IMR-90 (cell line): Measurements from ENCODE around the gene AUNIP. TPM values are rescaled to one million over a fixed set of nuclear protein-coding genes. Genes with fewer than 3 reads are reported as not detected.

ENCODE experiments used
- ATAC-seq: fragments of 200-7000 bp; cut with Tn5 transposase; 2 replicates; pipeline ENCODE4 v1.9.1; 2020; ENCODE audit warnings: low read depth, mild to moderate bottlenecking, moderate library complexity
- BruUV-seq: library from RNA; stranded (reverse); fragments of 400-500 nt; replicated peaks from 2 replicates; lab custom pipeline; 2021; lab: Mats Ljungman, UMichigan
- CTCF ChIA-PET: fragments of 300-600 bp; formaldehyde crosslinking; extraction: SDS; loops from one replicate; lab custom pipeline; 2021; ENCODE audit warnings: antibody characterized with exemption; lab: Yijun Ruan, JAX
- POLR2A ChIA-PET: fragments of 300-600 bp; sonication (Branson Sonifier 250); formaldehyde crosslinking; loops from one replicate; lab custom pipeline; 2022; ENCODE audit warnings: antibody characterized with exemption; ENCODE audit not compliant: unreplicated experiment; lab: Charles Lee
- DNase-seq: peaks from one replicate; pipeline ENCODE4 v3.0.0; 2013
- H2AFZ ChIP-seq: replicated peaks from 2 replicates; pipeline ENCODE3; 2013; ENCODE audit warnings: low read length, mild to moderate bottlenecking; ENCODE audit not compliant: poor library complexity
- H2AK5ac ChIP-seq: 2 replicates; pipeline ENCODE4 v1.6.1; 2013; ENCODE audit warnings: low read depth, low read length, inconsistent platforms
- H2AK9ac ChIP-seq: replicated peaks from 2 replicates; pipeline ENCODE3; 2013; ENCODE audit warnings: mild to moderate bottlenecking, low read depth, low read length, moderate library complexity; ENCODE audit not compliant: poor library complexity
- H2BK120ac ChIP-seq: 2 replicates; pipeline ENCODE4 v1.6.1; 2013; ENCODE audit warnings: low read depth, low read length, inconsistent platforms
- H2BK15ac ChIP-seq: 3 replicates; pipeline ENCODE4 v1.6.1; 2013; ENCODE audit warnings: low read depth, low read length, inconsistent platforms
- H2BK20ac ChIP-seq: 2 replicates; pipeline ENCODE4 v1.6.1; 2013; ENCODE audit warnings: low read depth, mild to moderate bottlenecking, inconsistent platforms, low read length, moderate library complexity
- H2BK5ac ChIP-seq: 2 replicates; pipeline ENCODE4 v1.6.1; 2013; ENCODE audit warnings: mild to moderate bottlenecking, low read depth, low read length, inconsistent platforms; ENCODE audit not compliant: poor library complexity, severe bottlenecking
- H3K14ac ChIP-seq: replicated peaks from 2 replicates; pipeline ENCODE4 v1.6.1; 2013; ENCODE audit warnings: low read depth, low read length, inconsistent platforms
- H3K18ac ChIP-seq: 2 replicates; pipeline ENCODE4 v1.6.1; 2013; ENCODE audit warnings: low read depth, low read length, control low read depth
- H3K23ac ChIP-seq: 2 replicates; pipeline ENCODE4 v1.6.1; 2013; ENCODE audit warnings: low read depth, low read length, inconsistent platforms
- H3K27ac ChIP-seq: 2 replicates; pipeline ENCODE4 v1.5.1; 2013; ENCODE audit warnings: mild to moderate bottlenecking, control low read depth, low read length; ENCODE audit not compliant: insufficient read depth
- H3K27me3 ChIP-seq: 2 replicates; pipeline ENCODE4 v1.6.1; 2013; ENCODE audit warnings: low read length; ENCODE audit not compliant: control insufficient read depth, insufficient read depth
- H3K36me3 ChIP-seq: 2 replicates; pipeline ENCODE4 v1.6.1; 2013; ENCODE audit warnings: low read length, mixed read lengths; ENCODE audit not compliant: control insufficient read depth, insufficient read depth
- H3K4ac ChIP-seq: 2 replicates; pipeline ENCODE4 v1.6.1; 2013; ENCODE audit warnings: low read depth, low read length, inconsistent platforms
- H3K4me1 ChIP-seq: 2 replicates; pipeline ENCODE4 v1.6.1; 2013; ENCODE audit warnings: low read length, mixed read lengths; ENCODE audit not compliant: control insufficient read depth, insufficient read depth
- H3K4me2 ChIP-seq: 2 replicates; pipeline ENCODE4 v1.6.1; 2013; ENCODE audit warnings: low read depth, mild to moderate bottlenecking, control low read depth, low read length, moderate library complexity
- H3K4me3 ChIP-seq: 2 replicates; pipeline ENCODE4 v1.5.1; 2013; ENCODE audit warnings: low read depth, mild to moderate bottlenecking, control low read depth, low read length, moderate library complexity; ENCODE audit not compliant: insufficient read depth
- H3K56ac ChIP-seq: 2 replicates; pipeline ENCODE4 v1.6.1; 2013; ENCODE audit warnings: low read length, inconsistent platforms; ENCODE audit not compliant: insufficient read depth; ENCODE audit errors: extremely low read depth
- H3K79me1 ChIP-seq, 2 experiments: 2 replicates each; pipeline ENCODE4 v1.6.1; 2013; ENCODE audit warnings: low read length in 2 of 2, inconsistent platforms in 1 of 2, low read depth in 1 of 2
- H3K9ac ChIP-seq: 2 replicates; pipeline ENCODE4 v1.6.1; 2013; ENCODE audit warnings: low read depth, low read length, control low read depth
- H3K9me1 ChIP-seq: 2 replicates; pipeline ENCODE4 v1.6.1; 2013; ENCODE audit warnings: low read length, inconsistent platforms; ENCODE audit not compliant: insufficient read depth
- H3K9me3 ChIP-seq: 2 replicates; pipeline ENCODE4 v1.6.1; 2013; ENCODE audit warnings: low read length; ENCODE audit not compliant: control insufficient read depth, insufficient read depth
- H4K20me1 ChIP-seq: 2 replicates; pipeline ENCODE4 v1.6.1; 2013; ENCODE audit warnings: low read length, inconsistent platforms; ENCODE audit not compliant: insufficient read depth
- H4K5ac ChIP-seq: 2 replicates; pipeline ENCODE4 v1.6.1; 2013; ENCODE audit warnings: mild to moderate bottlenecking, low read depth, low read length, control low read depth
- H4K8ac ChIP-seq, 2 experiments: 2 replicates each; pipeline ENCODE4 v1.6.1; 2013; ENCODE audit warnings: low read depth in 2 of 2, low read length in 2 of 2, control low read depth in 1 of 2, inconsistent platforms in 1 of 2
- H4K91ac ChIP-seq: 2 replicates; pipeline ENCODE4 v1.6.1; 2013; ENCODE audit warnings: low read depth, low read length, inconsistent platforms; ENCODE audit not compliant: insufficient read depth
- BHLHE40 ChIP-seq: fragments of 150-350 bp; IDR thresholded peaks from 2 replicates; pipeline ENCODE4 v1.6.1; 2016; ENCODE audit warnings: mild to moderate bottlenecking, low read depth, low read length
- FOS ChIP-seq: fragments of 150-350 bp; IDR thresholded peaks from 2 replicates; pipeline ENCODE4 v1.6.1; 2016; ENCODE audit warnings: low read depth, low read length
- MAZ ChIP-seq: IDR thresholded peaks from 2 replicates; pipeline ENCODE4 v1.6.1; 2012; ENCODE audit warnings: low read depth, mild to moderate bottlenecking, low read length, improper control_type of control experiment, moderate library complexity, borderline replicate concordance
- NFE2L2 ChIP-seq: fragments of 150-350 bp; IDR thresholded peaks from 2 replicates; pipeline ENCODE4 v1.6.1; 2016; ENCODE audit warnings: low read depth, mild to moderate bottlenecking, low read length
- POLR2A ChIP-seq: IDR thresholded peaks from 2 replicates; pipeline ENCODE4 v1.6.1; 2012; ENCODE audit warnings: mild to moderate bottlenecking, low read depth, low read length
- RAD21 ChIP-seq: IDR thresholded peaks from 2 replicates; pipeline ENCODE4 v1.6.1; 2012; ENCODE audit warnings: low read length, improper control_type of control experiment
- RCOR1 ChIP-seq: IDR thresholded peaks from 2 replicates; pipeline ENCODE4 v1.6.1; 2012; ENCODE audit warnings: mild to moderate bottlenecking, low read length, improper control_type of control experiment; ENCODE audit not compliant: insufficient replicate concordance
- SMC3 ChIP-seq: fragments of 150-350 bp; IDR thresholded peaks from 2 replicates; pipeline ENCODE4 v1.6.1; 2016; ENCODE audit warnings: low read depth, mild to moderate bottlenecking, antibody characterized with exemption, low read length, moderate library complexity
- USF2 ChIP-seq: fragments of 150-350 bp; IDR thresholded peaks from 2 replicates; pipeline ENCODE4 v1.6.1; 2017; ENCODE audit warnings: mild to moderate bottlenecking, antibody characterized with exemption, low read length, low read depth
- WGBS, 2 experiments: methylation state at CpG; one replicate each; pipeline versions ENCODE4 v1.1.5 to v1.1.7; 2013; ENCODE audit warnings: missing lambda C conversion rate in 2 of 2; ENCODE audit not compliant: insufficient read length in 1 of 2; ENCODE audit errors: extremely low coverage in 2 of 2; 5-methylcytosine and 5-hydroxymethylcytosine counted together
- dilution Hi-C: fragments of 300-500 bp; cut with HindIII; formaldehyde crosslinking; loops from one replicate; pipeline ENCODE4 v1.14.3; 2018; ENCODE audit warnings: low sequenced_read_pairs; ENCODE audit not compliant: unreplicated experiment
- in situ Hi-C: fragments of 300-500 bp; cut with MboI; formaldehyde crosslinking; loops from 3 replicates; pipeline ENCODE4 v1.14.3; 2019; ENCODE audit warnings: low sequenced_read_pairs, inconsistent platforms, mixed read lengths
- intact Hi-C: fragments of 100-400 bp; cut with micrococcal nuclease; formaldehyde crosslinking; loops from 2 replicates; pipeline ENCODE4 v1.10.0; 2022
- polyA plus RNA-seq, 3 experiments: library from polyadenylated mRNA; depleted of rRNA; stranded (reverse); fragments of >200 nt; gene quantifications; 2 replicates each; pipeline ENCODE4 v1.2.3, GENCODE V29; 2012; ENCODE audit warnings: low replicate concordance in 1 of 3
- total RNA-seq: library from RNA; depleted of rRNA; stranded (reverse); fragments of >200 nt; gene quantifications from 2 replicates; pipeline ENCODE4 v1.2.3, GENCODE V29; 2012

Gene AUNIP
- total and polyA plus RNA-seq, 2 of the 4 experiments (the other 2 are of a cell fraction) = 2.4 to 5.0 TPM

GRCh38 chr1:25786887-25787759 lies 72.1 kb downstream of the AUNIP start:
- Histone ChIP-seq H4K91ac (no peak overlapping the region), H3K27ac (no peak overlapping the region), H3K36me3 (peaks cover 19% of the 10 kb centered on the region; the same call in 1 of the 2 replicates), H4K20me1 (no peaks in the 10 kb centered on the region; the same call in 1 of the 2 replicates), H3K14ac (0 out of 2 replicates have a peak overlapping the region, but pooled peaks have one; percentile 8), H4K8ac (no peak overlapping the region), H2AK9ac (no peak overlapping the region), H2BK15ac (no peak overlapping the region), H3K4ac (no peak overlapping the region; the same call in 1 of the 2 replicates), H2AFZ (peak overlapping the region; percentile 75), H3K9ac (no peak overlapping the region), H3K23ac (no peak overlapping the region), H2BK20ac (no peak overlapping the region), H3K4me1 (peaks cover 12% of the 10 kb centered on the region), H3K27me3 (no peaks in the 10 kb centered on the region), H3K56ac (no peak overlapping the region), H2AK5ac (no peak overlapping the region), H3K9me3 (no peaks in the 10 kb centered on the region), H3K9me1 (peaks cover 10% of the 10 kb centered on the region), H2BK120ac (no peak overlapping the region), H3K18ac (no peak overlapping the region), H2BK5ac (no peak overlapping the region), H3K79me1 (no peaks in the 10 kb centered on the region), H3K4me3 (no peak overlapping the region), H3K4me2 (no peak overlapping the region), H4K5ac (no peak overlapping the region)
- peak; percentile 50 for DNase-seq
- WGBS, 2 experiments = no CpG with 5 or more reads among the region's 11 CpGs
- ChIA-PET CTCF (interaction anchor here (0.6 to 1.1 kb wide), 2 partner anchors 178 to 1194 kb away, joined by 4 read pairs; no protein-coding TSS in a partner anchor), POLR2A (no interaction called here)
- intact Hi-C loops = no loop called here
- peak; percentile 53 for ATAC-seq
- TF ChIP-seq POLR2A (no peak), FOS (peak; percentile 62; the same call in 1 of the 2 replicates), RAD21 (no peak), USF2 (peak; percentile 60; the same call in 1 of the 2 replicates), MAZ (no peak), SMC3 (no peak), RCOR1 (no peak), NFE2L2 (no peak), BHLHE40 (no peak)
- no TSS peak for BruUV-seq
- in situ Hi-C loops = no loop called here
- dilution Hi-C loops = no loop called here
